Measurements from ENCODE around the gene TMEM132D. TPM values are rescaled to one million over a fixed set of nuclear protein-coding genes. Genes with fewer than 3 reads are reported as not detected.

The TMEM132D gene
- total and polyA plus RNA-seq, 2 donors (not counting 3 experiments of a cell fraction or from before 2014, with no cell fraction given), result not detected

DNA sequence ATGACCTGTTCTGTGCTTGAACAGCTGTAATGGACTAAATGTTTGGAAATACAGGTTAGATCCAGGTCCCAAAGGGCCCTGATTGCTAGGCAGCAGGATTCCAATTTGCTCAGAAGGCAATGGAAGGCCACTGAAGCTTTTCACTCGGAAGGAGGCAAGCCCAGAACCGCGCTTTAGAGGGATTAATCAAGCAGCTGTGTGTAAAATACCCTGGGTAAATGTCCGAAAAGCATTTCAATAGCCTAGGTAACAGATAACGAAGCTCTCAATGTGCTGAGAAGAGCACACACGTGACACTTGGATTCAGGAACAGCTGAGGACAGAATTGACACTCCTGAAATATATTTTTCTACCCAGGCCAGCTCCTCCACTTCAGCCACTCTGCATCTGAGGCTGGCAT is 436.1 kb downstream of the TMEM132D start:
- intact Hi-C loops (cut with micrococcal nuclease) (no loop called here), dilution Hi-C loops (cut with MboI; ENCODE audit: extremely low pct_ligation_motif_present, low sequenced_read_pairs) (no loop called here)
- POLR2A ChIA-PET, result no interaction called here
- Histone ChIP-seq H3K9me1 (replicated peaks; ENCODE audit: control insufficient read depth, extremely low read depth, insufficient read depth, low read length) (no peaks in the 10 kb centered on the region), H3K27me3 (ENCODE audit: control insufficient read depth in 2 of 2, insufficient read depth in 2 of 2, low read length in 2 of 2) (no peaks in the 10 kb centered on the region), H3K36me3 (ENCODE audit: control insufficient read depth in 2 of 2, extremely low read depth in 1 of 2, insufficient read depth in 2 of 2, low read length in 2 of 2) (no peaks in the 10 kb centered on the region), H3K4me2 (ENCODE audit: insufficient read depth, low read length) (no peak overlapping the region), H4K20me1 (replicated peaks; ENCODE audit: control insufficient read depth, extremely low read depth, insufficient read depth, low read length) (no peaks in the 10 kb centered on the region), H3K4me1 (ENCODE audit: control insufficient read depth, extremely low read depth, insufficient read depth, low read length) (no peaks in the 10 kb centered on the region), H3K4me3 (replicated peaks in 1 of 3; ENCODE audit: insufficient read depth in 1 of 3, low read depth in 1 of 3, low read length in 3 of 3) (no peak overlapping the region), H3K79me2 (ENCODE audit: control insufficient read depth, insufficient read depth, low read length) (no peaks in the 10 kb centered on the region), H2AFZ (ENCODE audit: low read depth, low read length) (no peak overlapping the region), H3K9me3 (replicated peaks; ENCODE audit: control insufficient read depth, insufficient read depth, low read length) (peaks cover 2% of the 10 kb centered on the region), H3K27ac (ENCODE audit: insufficient read depth, low read depth, low read length) (no peak overlapping the region), H3K9ac (replicated peaks; ENCODE audit: extremely low read depth, insufficient read depth, low read length) (no peak overlapping the region)
- TF ChIP-seq MYC (IDR thresholded peaks at IDR 0.05; ENCODE audit: low read depth, low read length) (no peak), FOS (IDR thresholded peaks at IDR 0.05; ENCODE audit: borderline replicate concordance, insufficient read depth, low read length) (no peak), POLR2A (IDR thresholded peaks at IDR 0.05; ENCODE audit: low read depth, low read length) (no peak), POLR2AphosphoS5 (IDR thresholded peaks at IDR 0.05; ENCODE audit: insufficient read depth, low read depth, low read length) (no peak), GATA2 (IDR thresholded peaks at IDR 0.05; ENCODE audit: insufficient read depth, insufficient read length, low read depth, low read length) (no peak), MAX (IDR thresholded peaks at IDR 0.05; ENCODE audit: insufficient read depth, insufficient read length) (no peak), EZH2 (IDR thresholded peaks at IDR 0.05; ENCODE audit: borderline replicate concordance, low read depth, low read length, severe bottlenecking) (no peak), JUN (IDR thresholded peaks at IDR 0.05; ENCODE audit: borderline replicate concordance, insufficient read depth, insufficient read length, low read depth) (no peak)
- TF ChIP-seq, protein P1, sequence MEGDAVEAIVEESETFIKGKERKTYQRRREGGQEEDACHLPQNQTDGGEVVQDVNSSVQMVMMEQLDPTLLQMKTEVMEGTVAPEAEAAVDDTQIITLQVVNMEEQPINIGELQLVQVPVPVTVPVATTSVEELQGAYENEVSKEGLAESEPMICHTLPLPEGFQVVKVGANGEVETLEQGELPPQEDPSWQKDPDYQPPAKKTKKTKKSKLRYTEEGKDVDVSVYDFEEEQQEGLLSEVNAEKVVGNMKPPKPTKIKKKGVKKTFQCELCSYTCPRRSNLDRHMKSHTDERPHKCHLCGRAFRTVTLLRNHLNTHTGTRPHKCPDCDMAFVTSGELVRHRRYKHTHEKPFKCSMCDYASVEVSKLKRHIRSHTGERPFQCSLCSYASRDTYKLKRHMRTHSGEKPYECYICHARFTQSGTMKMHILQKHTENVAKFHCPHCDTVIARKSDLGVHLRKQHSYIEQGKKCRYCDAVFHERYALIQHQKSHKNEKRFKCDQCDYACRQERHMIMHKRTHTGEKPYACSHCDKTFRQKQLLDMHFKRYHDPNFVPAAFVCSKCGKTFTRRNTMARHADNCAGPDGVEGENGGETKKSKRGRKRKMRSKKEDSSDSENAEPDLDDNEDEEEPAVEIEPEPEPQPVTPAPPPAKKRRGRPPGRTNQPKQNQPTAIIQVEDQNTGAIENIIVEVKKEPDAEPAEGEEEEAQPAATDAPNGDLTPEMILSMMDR (IDR thresholded peaks at IDR 0.05; ENCODE audit: extremely low read depth in 1 of 2, insufficient read depth in 1 of 2, low read depth in 1 of 2, low read length in 2 of 2), result no peak
- CTCF ChIA-PET, result no interaction called here
- DNase-seq (ENCODE audit: low read depth, low spot score) (no peak), FAIRE-seq (no peak)
- no TSS peak for BruUV-seq (replicated peaks)
